H1 (cell line): Measurements from ENCODE around the gene SOSTDC1. TPM values are rescaled to one million over a fixed set of nuclear protein-coding genes. Genes with fewer than 3 reads are reported as not detected.

Source experiments
- PHF8 ChIP-seq: fragments of 200-600 bp; sonication (generic); conservative IDR thresholded peaks from 2 replicates; pipeline ENCODE4 v1.7.1; 2012; ENCODE audit warnings: low read depth, mild to moderate bottlenecking, inconsistent platforms, low read length, moderate library complexity
- RNF2 ChIP-seq: fragments of 200-900, 300-1000 bp; sonication (generic); IDR thresholded peaks from 2 replicates; pipeline ENCODE4 v1.7.1; 2016; ENCODE audit warnings: borderline replicate concordance, low read depth, mild to moderate bottlenecking, antibody characterized with exemption, low read length; ENCODE audit not compliant: poor library complexity, severe bottlenecking; ENCODE audit errors: missing control alignments
- SP4 ChIP-seq: IDR thresholded peaks from 2 replicates; pipeline ENCODE4 v1.6.1; 2012; ENCODE audit warnings: low read length, inconsistent platforms
- SRF ChIP-seq: IDR thresholded peaks from 2 replicates; pipeline ENCODE4 v1.6.1; 2011; ENCODE audit warnings: mild to moderate bottlenecking, low read depth, low read length, moderate library complexity
- TBP ChIP-seq: IDR thresholded peaks from 2 replicates; pipeline ENCODE4 v1.6.1; 2011; ENCODE audit warnings: low read depth, low read length, improper control_type of control experiment
- polyA plus RNA-seq, 7 experiments: library from polyadenylated mRNA; depleted of rRNA in 3 of 7; stranded (reverse) in 5 of 7; unstranded in 2 of 7; fragments of >200 nt in 5 of 7; fragments of 200-250 nt in 2 of 7; gene quantifications; 1 replicate in 5 of 7; 2 replicates in 1 of 7; 4 replicates in 1 of 7; pipeline versions ENCODE4 v1.2.1 to v1.2.3, GENCODE V29; 2011 to 2013; ENCODE audit warnings: missing spikeins in 2 of 7, mixed read lengths in 2 of 7
- total RNA-seq: library from RNA; stranded (reverse); fragmentation: NEBNext Ultra II Directional; extraction: Animal tissue kit (Norgen Biotek cat#: 25700); gene quantifications from 2 replicates; pipeline ENCODE4 v1.2.1, GENCODE V29; 2021

Gene SOSTDC1
- total and polyA plus RNA-seq, 2 of the 8 experiments (the other 6 are each of a cell fraction or from before 2014, with no cell fraction given) = 0.35 to 0.79 TPM

DNA sequence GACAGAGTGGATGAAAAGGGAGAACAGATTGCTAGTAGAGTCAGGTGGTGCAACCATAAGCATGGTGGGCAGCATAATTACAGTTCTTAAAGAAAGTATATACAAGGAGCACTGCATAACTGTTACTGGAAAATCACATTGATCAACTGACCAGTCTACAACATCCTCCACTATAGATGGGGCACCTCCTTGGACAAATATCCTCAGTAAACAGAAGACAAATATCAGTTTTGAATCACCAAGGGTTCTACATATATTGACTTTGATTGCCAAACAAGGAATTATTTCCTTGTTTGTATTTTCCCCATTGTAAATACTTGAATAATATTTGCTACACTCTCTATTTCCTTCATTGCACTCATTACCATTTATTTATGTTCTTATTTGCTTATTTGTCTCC lies 26.6 kb downstream of the SOSTDC1 start (continued):
- TF ChIP-seq RNF2 (no peak), SP4 (no peak), PHF8 (no peak), SRF (no peak), TBP (no peak)
